ENCODE measurements around the gene CRIP3.
"Not testable (repeated sequence)": the region's sequence is repeated elsewhere in the genome, so short reads cannot be mapped to it uniquely, and the experiment has no call there.

The CRIP3 gene

DNA sequence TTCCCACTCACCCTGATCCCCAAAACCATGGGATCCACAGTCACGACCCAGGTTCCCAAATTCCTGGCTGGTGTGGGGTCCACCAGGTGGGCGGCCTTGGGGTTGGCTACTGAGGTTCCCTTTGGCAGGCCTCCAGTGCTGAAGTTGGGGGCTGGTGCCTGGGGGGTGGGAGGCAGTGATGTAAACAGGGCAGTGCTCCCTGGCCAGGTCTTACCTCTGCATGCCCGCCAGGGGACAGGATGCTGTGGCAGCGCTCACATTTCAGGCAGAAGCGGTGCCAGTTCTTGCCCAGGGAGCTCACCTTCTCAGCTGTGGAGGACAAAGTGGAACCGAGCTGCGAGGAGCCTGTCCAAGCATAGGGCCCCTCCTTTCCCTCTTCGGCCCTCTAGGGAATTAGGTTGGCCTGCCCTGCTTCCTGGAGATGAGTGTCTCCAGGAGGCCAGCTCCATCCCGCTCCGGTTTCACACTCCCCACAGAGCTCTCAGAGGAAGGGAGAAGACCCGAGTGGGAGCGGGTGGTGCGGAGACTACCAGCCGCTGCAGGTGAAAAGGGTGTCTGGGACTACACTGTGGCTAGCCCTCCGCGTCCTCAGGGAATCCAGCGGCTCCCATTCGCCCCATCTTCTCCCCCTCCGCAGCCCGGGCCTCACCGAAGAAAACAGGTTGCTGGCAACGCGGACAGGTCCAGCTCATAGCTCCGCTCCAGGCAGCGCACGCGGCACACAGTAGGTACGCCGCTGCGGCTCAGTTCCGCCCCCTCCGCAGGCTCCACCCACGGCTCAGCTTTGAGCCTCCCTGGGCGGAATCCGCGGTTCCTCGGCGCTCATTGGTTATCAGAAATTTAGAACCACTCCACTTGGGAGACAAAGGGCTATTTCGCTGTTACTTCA is at the start of gene CRIP3:
Gene CRIP3, minus strand, starts transcription at position 726 of the 889 bp plus-strand sequence. Its CDS starts 34 bp downstream, at position 692.
- DNase-seq (ENCODE audit: low read depth in 1 of 2, low spot score in 1 of 2) = peak; percentile 6 to 25

DNA sequence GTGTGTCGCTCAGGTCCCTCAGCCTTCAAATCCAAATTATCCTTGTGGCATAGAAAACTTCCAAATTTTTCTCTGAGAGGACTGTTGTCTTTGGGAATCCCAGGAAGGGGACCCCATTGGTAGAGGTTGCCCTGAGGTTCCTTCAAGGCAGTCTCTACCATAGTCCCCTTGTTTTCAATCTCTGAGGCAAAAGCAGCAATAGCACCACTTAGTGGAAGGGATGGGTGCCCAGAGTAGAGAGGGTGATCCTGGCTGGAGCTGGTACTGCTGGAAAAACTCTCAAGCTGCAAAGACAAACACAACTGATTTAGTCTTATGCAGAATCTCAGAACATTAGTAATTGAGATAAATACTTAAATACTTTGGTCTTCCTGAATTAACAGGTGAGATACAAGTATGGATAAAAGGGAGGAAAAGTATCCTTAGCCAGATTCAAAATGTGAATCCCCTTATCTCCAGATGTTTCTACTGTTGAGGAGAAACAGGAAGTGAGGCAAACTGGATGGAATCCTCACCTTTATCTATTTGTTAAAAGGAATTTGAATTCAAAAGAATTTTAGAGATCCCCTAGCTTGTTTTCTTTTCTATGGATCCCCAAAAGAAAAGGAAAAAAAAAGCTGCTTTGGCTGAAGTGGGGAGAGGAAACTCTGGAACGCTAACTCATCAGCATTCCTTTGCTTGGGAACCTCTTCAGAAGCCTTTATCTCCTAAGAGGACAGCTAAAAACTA is 47.4 kb upstream of the CRIP3 start:
- DNase-seq (ENCODE audit: low read depth in 1 of 2, low spot score in 1 of 2) = no peak

- DNase-seq (ENCODE audit: low read depth in 1 of 2, low spot score in 1 of 2) = not testable (repeated sequence)
These were observed 43.3 kb upstream of the CRIP3 start for GRCh38 chr6:43351951-43352350.

- DNase-seq (ENCODE audit: low read depth in 1 of 2, low spot score in 1 of 2) = no peak
These were observed 38.8 kb upstream of the CRIP3 start for GRCh38 chr6:43347444-43347843.

- no peak for DNase-seq (ENCODE audit: low read depth in 1 of 2, low spot score in 1 of 2)
These were observed 38.4 kb upstream of the CRIP3 start for GRCh38 chr6:43347021-43347420.

DNA sequence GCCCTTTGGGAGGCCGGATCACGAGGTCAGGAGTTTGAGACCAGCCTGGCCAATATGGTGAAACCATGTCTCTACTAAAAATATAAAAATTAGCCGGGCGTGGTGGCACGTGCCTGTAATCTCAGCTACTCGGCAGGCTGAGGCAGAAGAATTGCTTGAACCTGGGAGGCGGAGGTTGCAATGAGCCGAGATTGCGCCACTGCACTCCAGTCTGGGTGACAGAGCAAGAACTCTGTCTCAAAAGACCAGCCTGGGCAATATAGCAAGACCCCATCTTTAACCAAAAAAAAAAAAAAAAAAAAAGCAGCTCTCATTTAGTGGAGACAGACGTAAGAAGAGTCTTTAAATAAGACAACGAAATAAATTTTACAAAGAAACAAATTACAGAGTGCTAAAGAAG is 37.6 kb upstream of the CRIP3 start:
- not testable (repeated sequence) for DNase-seq (ENCODE audit: low read depth in 1 of 2, low spot score in 1 of 2)

DNA sequence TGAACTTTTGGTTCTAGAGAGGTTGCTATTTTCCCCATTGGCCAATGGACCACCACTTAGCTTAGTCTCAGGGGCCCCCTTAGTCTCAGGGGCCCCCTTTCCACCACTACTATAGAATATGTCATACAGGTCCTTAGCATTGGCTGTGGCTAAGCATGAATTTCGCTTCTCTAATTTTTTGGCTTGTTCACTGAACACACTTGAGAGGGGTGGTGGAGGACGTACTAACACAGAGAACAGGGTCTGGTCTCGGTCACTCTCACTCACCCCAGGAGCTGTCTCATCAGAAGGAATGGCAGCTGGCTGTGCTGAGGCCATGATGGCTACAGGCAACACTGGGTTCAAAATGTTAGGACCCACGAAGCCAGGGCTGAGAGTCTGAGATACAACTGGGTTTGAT is 30.5 kb upstream of the CRIP3 start:
- DNase-seq (ENCODE audit: low read depth in 1 of 2, low spot score in 1 of 2) = no peak

- DNase-seq (ENCODE audit: low read depth in 1 of 2, low spot score in 1 of 2) = no peak
These were observed 29.6 kb upstream of the CRIP3 start for GRCh38 chr6:43338243-43338642.

GRCh38 chr6:43336382-43336781 is 27.8 kb upstream of the CRIP3 start:
- no peak for DNase-seq (ENCODE audit: low read depth in 1 of 2, low spot score in 1 of 2)

GRCh38 chr6:43335469-43335868 is 26.8 kb upstream of the CRIP3 start:
- DNase-seq (ENCODE audit: low read depth in 1 of 2, low spot score in 1 of 2) = no peak

GRCh38 chr6:43334466-43335095 is 26.0 kb upstream of the CRIP3 start:
- DNase-seq (ENCODE audit: low read depth in 1 of 2, low spot score in 1 of 2) = no peak

DNA sequence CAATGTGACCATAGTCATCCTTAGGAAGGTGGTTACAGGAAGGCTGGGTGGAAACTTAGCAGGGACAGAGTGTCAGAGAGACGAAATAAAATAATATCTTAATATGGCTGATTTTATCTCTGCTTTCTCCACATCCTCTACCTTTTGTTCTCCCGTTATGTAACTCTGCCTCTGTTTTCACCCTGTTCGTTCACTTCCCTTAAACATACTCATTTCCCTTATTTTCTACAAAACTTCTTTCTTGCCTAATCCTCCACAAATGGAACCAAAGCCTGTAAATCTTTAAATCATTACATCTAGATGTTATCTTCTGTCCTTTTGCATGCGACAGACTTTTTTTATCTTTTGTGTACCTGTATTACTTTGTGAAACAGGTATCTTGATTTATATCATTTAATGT is 23.3 kb upstream of the CRIP3 start:
- DNase-seq (ENCODE audit: low read depth in 1 of 2, low spot score in 1 of 2) = no peak

DNA sequence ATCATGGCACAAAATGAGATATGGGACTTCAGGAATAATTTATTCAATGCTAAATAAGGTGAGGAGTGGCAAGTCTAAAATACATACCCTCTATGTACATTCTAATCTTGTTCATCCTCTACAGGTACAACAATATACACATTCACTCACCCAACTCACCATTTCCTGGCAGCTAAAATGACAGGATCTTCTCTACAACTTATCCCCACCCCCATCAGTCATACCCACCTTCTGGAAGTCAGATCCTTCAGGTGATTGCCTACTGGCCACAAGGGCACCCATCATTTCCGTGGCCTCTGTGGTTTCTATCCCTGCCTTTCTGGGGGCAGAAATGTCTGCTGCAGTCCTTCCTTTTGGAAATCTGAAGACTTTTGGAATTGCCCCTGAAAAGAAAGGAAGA is 22.8 kb upstream of the CRIP3 start:
- no peak for DNase-seq (ENCODE audit: low read depth in 1 of 2, low spot score in 1 of 2)

GRCh38 chr6:43328528-43328927 is 19.9 kb upstream of the CRIP3 start:
- no peak for DNase-seq (ENCODE audit: low read depth in 1 of 2, low spot score in 1 of 2)

GRCh38 chr6:43325876-43326275 is 17.2 kb upstream of the CRIP3 start:
- DNase-seq (ENCODE audit: low read depth in 1 of 2, low spot score in 1 of 2) = no peak

DNA sequence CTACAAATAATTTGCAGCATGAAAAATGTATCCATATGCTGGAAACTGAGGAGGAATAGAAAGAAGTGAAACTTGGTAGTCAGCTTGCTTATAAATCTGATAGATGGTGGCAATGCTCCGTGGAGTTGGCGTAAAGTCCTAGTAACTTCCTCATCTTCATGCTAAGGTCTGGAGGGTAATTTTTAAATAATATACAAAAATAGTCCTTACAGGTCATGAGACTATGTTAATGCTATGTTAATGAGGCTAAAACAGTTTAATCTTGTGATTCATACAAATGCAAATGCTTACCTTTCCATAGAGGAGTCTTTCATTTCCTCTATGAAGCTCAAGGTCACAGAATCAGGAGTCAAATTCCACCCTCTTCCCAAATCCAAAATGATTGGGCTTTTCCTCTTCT is 9.4 kb upstream of the CRIP3 start:
- DNase-seq (ENCODE audit: low read depth in 1 of 2, low spot score in 1 of 2) = no peak

GRCh38 chr6:43313813-43314212 is 5.2 kb upstream of the CRIP3 start:
- DNase-seq (ENCODE audit: low read depth in 1 of 2, low spot score in 1 of 2) = no peak

DNA sequence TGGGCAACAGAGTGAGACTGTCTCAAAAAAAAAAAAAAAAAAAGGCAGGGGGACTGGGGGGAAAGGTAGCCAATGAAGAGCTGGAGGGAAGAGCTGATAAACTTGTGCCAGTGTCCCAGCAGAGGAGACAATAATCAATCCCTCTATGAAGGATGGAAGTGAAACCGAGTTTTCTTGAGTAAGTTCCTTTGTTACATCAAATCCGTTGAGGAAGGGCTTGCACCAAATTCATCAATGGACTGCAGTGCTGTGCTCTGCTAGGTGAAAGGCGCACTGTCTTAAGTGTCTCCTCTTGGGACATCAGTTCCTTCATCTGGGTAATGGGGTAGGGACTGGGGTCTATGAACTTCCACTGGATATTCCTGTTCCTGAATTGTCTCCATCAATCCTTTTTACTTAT is 3.0 kb upstream of the CRIP3 start:
- no peak for DNase-seq (ENCODE audit: low read depth in 1 of 2, low spot score in 1 of 2)

DNA sequence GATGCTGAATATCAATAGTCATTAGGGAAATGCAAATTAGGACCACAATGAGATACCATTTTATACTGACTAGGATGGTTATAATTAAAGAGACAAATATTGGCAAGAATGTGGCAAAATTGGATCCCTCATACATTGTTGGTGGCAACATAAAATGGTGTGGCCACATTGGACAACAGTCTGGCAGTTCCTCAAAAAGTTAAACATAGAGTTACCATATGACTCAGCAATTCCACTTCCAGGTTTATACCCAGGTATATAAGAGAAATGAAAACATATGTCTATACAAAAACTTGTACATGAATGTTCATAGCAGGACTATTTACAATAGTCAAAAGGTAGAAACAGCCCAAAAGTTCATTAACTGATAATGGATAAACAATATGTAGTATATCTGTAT is 2.0 kb upstream of the CRIP3 start:
- no peak for DNase-seq (ENCODE audit: low read depth in 1 of 2, low spot score in 1 of 2)

GRCh38 chr6:43310134-43310533 is 1.5 kb upstream of the CRIP3 start:
- DNase-seq (ENCODE audit: low read depth in 1 of 2, low spot score in 1 of 2) = no peak

DNA sequence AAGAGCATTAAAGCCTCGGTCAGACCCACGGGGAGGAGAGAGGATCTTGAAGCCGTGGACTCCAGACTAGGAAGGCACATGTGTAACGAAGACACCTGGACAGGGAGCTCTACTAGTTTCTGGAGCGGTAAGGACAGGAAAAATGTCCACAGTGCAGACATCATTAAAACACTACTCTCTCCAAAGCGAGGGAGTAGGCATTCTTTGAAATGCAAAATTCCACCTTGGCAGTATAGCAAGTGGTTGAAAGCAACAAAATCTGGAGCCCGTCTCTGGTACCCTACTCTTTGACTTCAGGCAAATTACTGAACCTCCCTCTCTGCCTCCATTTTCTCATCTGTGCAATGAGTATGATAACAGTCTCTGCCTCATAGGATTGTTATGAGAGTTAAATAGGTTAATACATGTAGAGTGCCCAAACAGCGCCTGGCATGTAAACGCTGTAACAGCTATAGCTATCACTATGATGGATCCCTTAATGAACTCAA is 408 bp upstream of the CRIP3 start:
- DNase-seq (ENCODE audit: low read depth in 1 of 2, low spot score in 1 of 2) = no peak
